ENCODE results near the gene RAI1. TPM values are rescaled to one million over a fixed set of nuclear protein-coding genes. Genes with fewer than 3 reads are reported as not detected.

Gene RAI1
- total RNA-seq, 3 donors from 2014 or later = 12.9 to 29.2 (median 17.0) TPM

GRCh38 chr17:17732892-17733670 is 51.8 kb downstream of the RAI1 start:
- H3K4me1 ChIP-seq (ENCODE audit: low read depth) = peaks cover 7% of the 10 kb centered on the region
- H3K4me3 ChIP-seq = no peak overlapping the region
- no peaks in the 10 kb centered on the region for H3K9me3 ChIP-seq
- ATAC-seq = no peak
- intact Hi-C loops (cut with DNase I, micrococcal nuclease) = no loop called here
- TF ChIP-seq CTCF (IDR thresholded peaks at IDR 0.05) = no peak
- no peak for DNase-seq
- H3K36me3 ChIP-seq (ENCODE audit: low read depth) = no peaks in the 10 kb centered on the region

GRCh38 chr17:17736205-17737183 is 55.2 kb downstream of the RAI1 start:
- peaks cover 29% of the 10 kb centered on the region for H3K4me1 ChIP-seq (ENCODE audit: low read depth)
- no peak for DNase-seq

GRCh38 chr17:17737961-17738894 is 57.0 kb downstream of the RAI1 start:
- Histone ChIP-seq H3K4me3 (no peak overlapping the region), H3K36me3 (ENCODE audit: low read depth) (no peaks in the 10 kb centered on the region), H3K4me1 (ENCODE audit: low read depth) (peaks cover 36% of the 10 kb centered on the region), H3K9me3 (no peaks in the 10 kb centered on the region)
- DNase-seq (peak; percentile 78 to 86 (median 84)), ATAC-seq (peak; percentile 83)
- TF ChIP-seq CTCF (IDR thresholded peaks at IDR 0.05) = no peak
- intact Hi-C loops (cut with DNase I, micrococcal nuclease) = no loop called here

More at GRCh38 chr17:17736205-17737183, 55.2 kb downstream of the RAI1 start:
- Histone ChIP-seq H3K36me3 (ENCODE audit: low read depth) (no peaks in the 10 kb centered on the region), H3K9me3 (no peaks in the 10 kb centered on the region), H3K4me3 (no peak overlapping the region)
- no peak for TF ChIP-seq CTCF (IDR thresholded peaks at IDR 0.05)
- intact Hi-C loops (cut with DNase I, micrococcal nuclease) = no loop called here
- no peak for ATAC-seq

GRCh38 chr17:17738901-17739300 is 57.6 kb downstream of the RAI1 start:
- Histone ChIP-seq H3K36me3 (ENCODE audit: low read depth) (no peaks in the 10 kb centered on the region), H3K9me3 (no peaks in the 10 kb centered on the region), H3K4me1 (ENCODE audit: low read depth) (peaks cover 36% of the 10 kb centered on the region), H3K4me3 (no peak overlapping the region)
- peak; percentile 74 for ATAC-seq
- TF ChIP-seq CTCF (IDR thresholded peaks at IDR 0.05) = no peak
- intact Hi-C loops (cut with DNase I, micrococcal nuclease) = no loop called here
- peak in 2 of 3 donors; percentile 48 to 57 for DNase-seq
